ENCODE data around the gene AMOTL2.

AMOTL2 gene

DNA sequence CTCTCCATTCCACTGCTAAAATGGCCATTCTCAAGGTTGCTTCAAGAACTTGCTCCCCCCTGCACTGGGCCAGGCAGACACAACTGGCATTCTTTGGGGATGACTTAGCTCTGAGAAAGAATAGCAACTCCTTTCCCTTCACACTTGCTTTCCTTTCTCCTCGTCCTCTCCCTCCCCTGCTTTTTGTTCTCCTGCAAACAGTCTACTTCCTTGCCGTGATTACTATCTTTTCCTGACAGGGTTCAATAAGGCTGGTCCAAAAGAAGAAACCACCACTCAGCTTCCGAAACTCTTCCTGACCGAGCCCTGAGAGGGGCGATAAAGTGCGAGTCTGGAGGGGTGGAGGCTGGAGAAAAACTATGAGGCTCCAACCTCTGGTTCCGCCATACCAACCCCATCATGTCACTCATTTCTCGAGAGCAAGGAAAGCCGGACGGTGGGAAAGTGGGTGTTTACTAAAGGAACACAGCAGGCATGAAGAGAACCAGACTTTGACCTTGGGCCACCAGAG lies 5.0 kb downstream of the AMOTL2 start:
- Histone ChIP-seq H3K27me3 (ENCODE audit: insufficient read depth, low read length, poor library complexity) (peaks cover 5% of the 10 kb centered on the region), H3K4me1 (ENCODE audit: insufficient read depth, low read length) (peaks cover 28% of the 10 kb centered on the region), H3K27ac (ENCODE audit: low read length) (no peak overlapping the region), H3K79me2 (ENCODE audit: insufficient read depth, low read length) (no peaks in the 10 kb centered on the region), H3K9ac (ENCODE audit: low read depth, low read length) (no peak overlapping the region), H2AFZ (ENCODE audit: low read depth, low read length) (no peak overlapping the region), H3K4me3 (ENCODE audit: low read depth in 1 of 2, low read length in 2 of 2) (no peak overlapping the region), H3K4me2 (ENCODE audit: insufficient read depth, low read length) (no peak overlapping the region), H4K20me1 (ENCODE audit: insufficient read depth, low read length) (peaks cover 5% of the 10 kb centered on the region), H3K9me3 (ENCODE audit: insufficient read depth, low read length, severe bottlenecking) (no peaks in the 10 kb centered on the region), H3K36me3 (ENCODE audit: insufficient read depth, low read length) (no peaks in the 10 kb centered on the region)
- TF ChIP-seq CTCF (IDR thresholded peaks at IDR 0.05; ENCODE audit: borderline replicate concordance, extremely low read depth, low read length, poor library complexity, severe bottlenecking) (no peak), EZH2 (IDR thresholded peaks at IDR 0.05; ENCODE audit: borderline replicate concordance, low read depth, low read length, severe bottlenecking) (no peak)
- no peak for ATAC-seq (ENCODE audit: insufficient read depth, low read depth)
- DNase-seq: no peak

GRCh38 chr3:134368751-134369105 lies 5.5 kb downstream of the AMOTL2 start:
- no peak overlapping the region for H3K4me3 ChIP-seq (ENCODE audit: low read depth in 1 of 2, low read length in 2 of 2)
- no peaks in the 10 kb centered on the region for H3K79me2 ChIP-seq (ENCODE audit: insufficient read depth, low read length)
- H3K27ac ChIP-seq (ENCODE audit: low read length): no peak overlapping the region
- H3K27me3 ChIP-seq (ENCODE audit: insufficient read depth, low read length, poor library complexity): no peaks in the 10 kb centered on the region
- H4K20me1 ChIP-seq (ENCODE audit: insufficient read depth, low read length): peaks cover 5% of the 10 kb centered on the region; the same call in 1 of the 2 replicates
- no peak for TF ChIP-seq CTCF (IDR thresholded peaks at IDR 0.05; ENCODE audit: borderline replicate concordance, extremely low read depth, low read length, poor library complexity, severe bottlenecking)
- TF ChIP-seq EZH2 (IDR thresholded peaks at IDR 0.05; ENCODE audit: borderline replicate concordance, low read depth, low read length, severe bottlenecking): no peak
- peaks cover 28% of the 10 kb centered on the region for H3K4me1 ChIP-seq (ENCODE audit: insufficient read depth, low read length)
- ATAC-seq (ENCODE audit: insufficient read depth, low read depth) (no peak), DNase-seq (no peak)
- H3K4me2 ChIP-seq (ENCODE audit: insufficient read depth, low read length): no peak overlapping the region
- H3K9me3 ChIP-seq (ENCODE audit: insufficient read depth, low read length, severe bottlenecking): no peaks in the 10 kb centered on the region
- no peak overlapping the region for H3K9ac ChIP-seq (ENCODE audit: low read depth, low read length)
- H2AFZ ChIP-seq (ENCODE audit: low read depth, low read length): no peak overlapping the region
- H3K36me3 ChIP-seq (ENCODE audit: insufficient read depth, low read length): no peaks in the 10 kb centered on the region

GRCh38 chr3:134367869-134368750 lies 6.1 kb downstream of the AMOTL2 start:
- no peaks in the 10 kb centered on the region for H3K27me3 ChIP-seq (ENCODE audit: insufficient read depth, low read length, poor library complexity)
- H3K36me3 ChIP-seq (ENCODE audit: insufficient read depth, low read length): no peaks in the 10 kb centered on the region
- no peak overlapping the region for H3K9ac ChIP-seq (ENCODE audit: low read depth, low read length)
- no peak overlapping the region for H2AFZ ChIP-seq (ENCODE audit: low read depth, low read length)
- H3K27ac ChIP-seq (ENCODE audit: low read length): no peak overlapping the region
- no peaks in the 10 kb centered on the region for H3K79me2 ChIP-seq (ENCODE audit: insufficient read depth, low read length)
- DNase-seq (no peak), ATAC-seq (ENCODE audit: insufficient read depth, low read depth) (no peak)
- H3K4me1 ChIP-seq (ENCODE audit: insufficient read depth, low read length): peaks cover 29% of the 10 kb centered on the region
- H3K4me2 ChIP-seq (ENCODE audit: insufficient read depth, low read length): no peak overlapping the region
- TF ChIP-seq EZH2 (IDR thresholded peaks at IDR 0.05; ENCODE audit: borderline replicate concordance, low read depth, low read length, severe bottlenecking): no peak
- TF ChIP-seq CTCF (IDR thresholded peaks at IDR 0.05; ENCODE audit: borderline replicate concordance, extremely low read depth, low read length, poor library complexity, severe bottlenecking): no peak
- H3K9me3 ChIP-seq (ENCODE audit: insufficient read depth, low read length, severe bottlenecking): no peaks in the 10 kb centered on the region
- peaks cover 5% of the 10 kb centered on the region; the same call in 1 of the 2 replicates for H4K20me1 ChIP-seq (ENCODE audit: insufficient read depth, low read length)
- no peak overlapping the region for H3K4me3 ChIP-seq (ENCODE audit: low read depth in 1 of 2, low read length in 2 of 2)
